GM21367 (cell line): ENCODE measurements around the gene SPTLC3.
A peak's percentile ranks its signal among the peaks of the same experiment; 100 is the strongest.

Source experiments
- ATAC-seq: cut with Tn5 transposase; IDR thresholded peaks from one replicate; pipeline ENCODE4 v1.9.1; 2021; ENCODE audit not compliant: unreplicated experiment

The SPTLC3 gene

DNA sequence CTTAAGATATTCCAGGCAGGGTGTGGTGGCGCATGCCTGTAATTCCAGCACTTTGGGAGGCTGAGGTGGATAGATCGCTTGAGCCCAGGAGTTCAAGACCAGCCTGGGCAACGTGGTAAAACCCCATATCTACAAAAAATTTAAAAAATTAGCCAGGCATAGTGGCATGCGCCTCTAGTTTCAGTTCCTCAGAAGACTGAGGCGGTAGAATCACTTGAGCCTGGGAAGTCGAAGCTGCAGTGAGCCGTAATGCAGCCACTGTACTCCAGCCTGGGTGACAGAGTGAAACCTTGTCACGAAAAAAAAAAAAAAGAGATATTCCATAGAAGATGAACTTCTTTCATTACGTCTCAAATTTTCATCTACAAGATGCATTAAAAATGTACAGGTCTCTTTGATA is 165.6 kb downstream of the SPTLC3 start:
- peak; percentile 73 for ATAC-seq

DNA sequence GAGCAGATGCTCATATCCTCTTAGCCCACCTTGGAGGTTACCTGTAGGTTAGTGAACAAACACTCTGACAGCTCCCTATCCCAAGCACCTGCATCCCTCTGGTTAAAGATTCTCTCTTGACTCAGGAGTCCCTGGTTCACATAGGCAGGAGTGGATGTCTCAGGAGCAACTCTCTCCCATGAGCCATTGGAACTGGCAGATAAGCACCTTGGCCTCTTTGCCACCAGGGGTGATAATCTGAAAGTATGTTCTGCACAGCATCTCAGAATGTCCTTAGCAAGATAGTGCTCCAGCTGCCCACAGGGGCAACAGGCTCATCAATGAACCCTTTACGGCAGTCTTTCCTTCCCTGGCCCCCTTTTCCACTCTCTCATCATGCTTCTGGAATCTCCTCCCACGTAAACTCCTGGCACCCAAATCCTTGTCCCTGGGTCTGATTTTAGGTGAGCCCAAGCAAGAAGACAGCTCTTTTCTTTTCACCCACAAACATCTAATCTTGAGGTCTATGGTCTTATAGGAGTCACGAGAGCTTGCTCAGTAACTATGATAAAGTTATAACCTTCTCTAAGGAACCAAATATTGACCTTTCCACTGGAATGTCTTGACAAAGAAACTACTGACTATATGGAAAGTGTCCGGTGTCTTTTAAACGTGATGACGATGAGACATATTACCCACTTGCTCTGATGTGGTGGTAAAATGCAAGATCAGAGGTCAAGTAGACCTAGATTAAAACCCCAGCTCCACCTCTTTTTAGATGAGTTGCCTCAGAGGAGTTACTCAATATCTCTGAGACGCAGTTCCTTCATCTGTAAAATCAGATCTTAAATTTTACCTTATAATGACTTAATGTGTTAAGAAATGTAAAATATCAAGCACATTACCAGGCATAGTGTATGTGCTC is 172.5 kb downstream of the SPTLC3 start:
- ATAC-seq: no peak

DNA sequence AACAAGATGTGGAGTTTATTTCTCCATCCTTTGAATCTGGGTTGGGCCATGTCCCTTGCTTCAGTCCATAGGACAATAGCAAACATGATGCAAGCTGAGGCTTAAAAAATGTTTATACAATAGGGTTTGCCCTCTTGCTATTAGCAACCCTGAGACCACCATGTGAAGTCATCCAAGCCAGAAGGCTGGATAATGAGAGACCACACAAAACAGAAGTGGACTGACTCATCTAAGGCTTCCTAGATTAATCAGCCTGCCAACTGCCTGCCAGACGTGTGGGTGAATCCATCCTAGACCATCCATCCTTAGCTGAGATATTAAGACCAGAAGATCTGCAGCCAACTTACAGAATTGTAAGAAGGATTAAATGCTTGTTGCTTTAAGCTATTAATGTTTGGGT is 174.2 kb downstream of the SPTLC3 start:
- ATAC-seq: no peak

DNA sequence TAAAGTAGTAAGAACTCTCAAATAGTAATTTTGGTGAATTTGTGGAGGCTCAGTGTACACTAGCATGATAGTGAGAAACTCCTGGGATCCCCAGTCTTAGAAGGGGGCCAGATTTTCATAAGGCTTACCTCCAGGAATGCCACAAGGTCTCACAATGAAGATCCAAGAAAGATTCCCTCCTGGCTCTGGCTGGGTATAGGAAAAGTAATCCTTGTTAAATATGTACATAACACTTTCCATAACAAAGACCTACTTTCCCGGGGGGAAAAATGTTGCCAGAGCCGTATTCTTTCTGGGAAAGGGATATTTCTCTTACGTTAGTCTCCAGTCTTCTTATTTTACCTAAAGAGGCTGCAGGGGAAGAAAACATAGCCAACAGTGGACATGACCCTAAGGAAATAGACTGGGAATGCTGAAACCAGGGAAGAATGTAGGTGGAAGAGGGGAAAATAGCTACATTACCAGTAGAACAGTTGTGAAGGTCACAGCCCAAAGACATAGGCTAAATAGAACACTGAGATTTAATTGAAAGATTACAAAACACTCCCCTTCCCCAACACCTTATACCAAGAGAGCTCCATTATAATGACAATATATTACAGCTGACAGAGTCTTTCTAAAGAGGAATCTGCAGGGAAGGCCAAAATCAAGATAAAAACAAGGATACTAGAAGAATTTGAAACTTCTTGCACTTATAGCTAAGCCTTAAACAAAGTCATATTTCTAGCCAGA is 177.4 kb downstream of the SPTLC3 start:
- ATAC-seq: no peak

DNA sequence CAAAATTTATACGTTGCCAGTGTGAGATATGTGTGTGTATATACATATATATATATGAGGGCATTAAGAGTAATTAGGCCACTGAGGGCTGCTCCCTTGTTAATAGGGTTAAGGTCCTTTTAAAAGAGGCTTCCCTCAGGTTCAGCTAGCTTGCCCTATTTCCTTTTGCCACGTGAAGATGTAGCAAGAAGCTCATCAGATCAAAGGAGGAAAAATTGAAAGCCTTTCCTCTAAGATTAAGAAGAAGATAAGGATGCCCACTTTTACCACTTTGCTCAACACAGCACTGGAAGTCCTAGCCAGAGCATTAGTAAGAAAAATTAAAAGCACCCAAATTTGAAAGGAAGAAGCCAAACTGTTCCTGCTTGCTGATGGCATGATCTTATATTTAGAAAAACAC is 179.1 kb downstream of the SPTLC3 start:
- ATAC-seq: no peak

DNA sequence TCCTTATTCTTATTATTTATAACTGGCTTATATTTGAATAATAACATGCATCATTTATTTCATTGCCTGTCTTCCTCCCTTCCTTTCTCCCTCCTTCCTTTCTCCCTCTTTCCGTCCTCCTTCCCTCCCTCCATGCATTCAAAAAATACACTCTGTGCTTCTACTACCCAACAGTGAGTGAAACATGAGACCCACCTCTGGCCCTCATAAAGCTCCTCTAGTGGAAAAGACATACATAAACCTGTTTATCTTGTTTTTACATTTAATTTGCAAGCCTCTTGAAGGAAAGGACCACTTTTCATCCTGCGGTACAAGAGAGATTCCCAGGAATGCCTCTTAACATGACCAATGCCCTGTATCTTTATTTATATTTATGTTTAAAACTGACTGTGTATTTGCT is 190.5 kb downstream of the SPTLC3 start:
- no peak for ATAC-seq

DNA sequence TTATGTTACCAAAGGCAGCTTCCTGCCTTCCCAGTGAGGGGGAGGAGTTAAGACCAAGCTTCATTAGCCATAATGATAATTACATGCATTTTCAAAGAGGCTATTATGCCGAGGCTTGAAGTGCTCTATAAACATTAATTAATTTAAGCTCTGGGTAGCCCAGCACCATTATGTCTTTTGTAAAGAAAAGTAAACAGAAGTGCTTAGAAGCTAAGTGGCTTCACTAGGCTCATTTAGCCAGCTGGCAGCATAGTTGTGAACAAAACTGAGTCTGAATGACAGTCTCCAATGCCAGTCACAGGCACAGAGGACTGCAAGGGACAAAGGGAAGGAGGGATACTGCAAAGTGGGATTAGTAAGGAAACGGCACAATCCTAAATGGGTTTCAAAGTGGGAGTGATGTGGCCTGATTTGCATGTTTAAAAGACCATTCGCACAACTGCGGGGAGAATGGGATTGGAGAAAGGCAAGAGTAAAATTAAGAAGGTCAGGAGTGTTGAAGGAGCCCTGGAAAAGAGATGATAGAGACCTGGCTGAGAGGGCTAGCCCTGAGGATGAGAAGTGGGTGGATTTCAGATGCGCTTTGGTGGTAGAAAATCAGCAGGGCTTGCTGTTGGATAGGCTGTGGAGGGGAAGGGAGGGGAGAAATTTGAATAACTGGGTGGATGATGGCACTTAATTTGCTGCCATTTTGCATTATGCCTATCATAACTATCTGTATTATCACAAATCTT is 192.2 kb downstream of the SPTLC3 start:
- ATAC-seq: no peak

DNA sequence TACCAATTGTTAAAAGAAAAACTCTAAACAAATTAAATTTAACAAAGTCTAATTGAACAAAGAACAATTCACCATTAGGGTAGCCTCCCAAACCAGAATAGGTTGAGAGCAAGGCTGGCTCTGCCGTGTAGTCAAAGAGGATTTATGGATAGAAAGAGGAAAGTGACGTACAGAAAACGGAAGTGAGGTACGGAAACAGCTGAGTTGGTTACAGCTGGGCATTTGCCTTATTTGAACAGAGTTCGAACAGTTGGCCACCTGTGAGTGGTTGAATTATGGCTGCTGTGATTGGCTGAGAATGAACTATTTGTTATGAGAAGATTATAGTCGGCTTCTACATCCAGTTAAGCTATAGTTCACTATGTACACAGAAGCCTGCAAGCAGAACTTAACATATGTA is 193.8 kb downstream of the SPTLC3 start:
- ATAC-seq: no peak

DNA sequence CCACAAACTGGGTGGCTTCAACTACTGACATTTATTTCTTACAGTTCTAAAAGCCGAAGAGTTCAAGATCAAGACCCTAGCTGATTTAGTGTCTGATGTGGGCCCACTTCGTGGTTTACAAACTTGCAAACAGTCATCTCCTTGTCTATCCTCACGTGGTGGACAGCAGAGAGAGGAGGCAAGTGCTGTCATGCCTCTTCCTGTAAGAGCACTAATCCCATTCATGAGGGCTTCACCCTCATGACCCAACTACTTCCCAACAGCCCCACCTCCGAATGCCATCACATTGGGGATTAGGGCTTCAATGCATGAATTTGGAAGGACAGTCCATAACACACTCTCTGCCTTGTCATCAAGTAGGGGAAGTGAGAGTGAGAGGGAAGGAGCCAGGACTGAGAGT is 196.7 kb downstream of the SPTLC3 start:
- ATAC-seq: no peak

DNA sequence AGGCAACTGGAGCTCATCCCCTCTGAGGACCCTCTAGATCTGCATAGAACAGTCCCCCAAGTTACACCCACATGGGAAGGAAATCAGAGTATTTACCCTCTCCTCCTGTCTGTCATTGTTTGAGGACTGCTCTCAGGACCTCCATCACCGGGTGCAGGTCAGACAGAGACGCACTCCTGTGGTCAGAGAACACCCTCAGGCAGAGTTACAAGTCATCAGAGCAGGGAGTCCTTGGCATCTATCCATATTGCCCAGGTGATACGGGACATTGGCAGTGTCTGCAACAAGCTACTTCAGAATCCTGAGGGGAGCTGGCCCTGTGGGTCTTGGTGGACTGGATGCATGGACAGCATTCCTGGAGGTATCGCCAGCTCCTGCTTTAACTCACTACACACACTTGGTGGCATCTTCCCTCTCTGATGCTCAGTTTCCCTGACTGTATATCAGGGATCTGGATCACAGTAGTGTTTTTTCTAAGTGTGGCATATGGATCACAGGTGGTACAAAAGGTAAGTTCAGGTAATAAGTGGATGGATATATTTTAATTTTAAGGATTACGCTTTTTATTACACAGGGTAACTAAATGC is 197.2 kb downstream of the SPTLC3 start:
- ATAC-seq: no peak

DNA sequence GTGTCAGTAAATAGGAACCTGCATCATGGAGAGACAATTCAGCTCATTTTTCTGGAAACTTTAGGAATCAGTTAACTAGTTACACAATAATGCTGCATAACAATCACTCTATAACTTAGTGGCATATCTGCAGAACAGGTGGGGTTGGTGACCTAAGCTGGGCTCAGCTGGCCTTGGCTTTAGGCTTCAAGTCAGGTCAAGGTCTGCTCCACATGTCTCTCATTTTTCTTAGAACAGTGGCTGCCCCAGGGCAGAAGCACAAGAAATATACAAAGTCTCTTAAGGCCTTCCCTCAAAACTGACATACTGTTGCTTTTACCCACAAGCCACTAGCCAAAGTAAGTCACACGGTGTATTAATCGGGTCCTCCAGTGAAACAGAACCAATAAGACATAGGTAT is 198.2 kb downstream of the SPTLC3 start:
- no peak for ATAC-seq

DNA sequence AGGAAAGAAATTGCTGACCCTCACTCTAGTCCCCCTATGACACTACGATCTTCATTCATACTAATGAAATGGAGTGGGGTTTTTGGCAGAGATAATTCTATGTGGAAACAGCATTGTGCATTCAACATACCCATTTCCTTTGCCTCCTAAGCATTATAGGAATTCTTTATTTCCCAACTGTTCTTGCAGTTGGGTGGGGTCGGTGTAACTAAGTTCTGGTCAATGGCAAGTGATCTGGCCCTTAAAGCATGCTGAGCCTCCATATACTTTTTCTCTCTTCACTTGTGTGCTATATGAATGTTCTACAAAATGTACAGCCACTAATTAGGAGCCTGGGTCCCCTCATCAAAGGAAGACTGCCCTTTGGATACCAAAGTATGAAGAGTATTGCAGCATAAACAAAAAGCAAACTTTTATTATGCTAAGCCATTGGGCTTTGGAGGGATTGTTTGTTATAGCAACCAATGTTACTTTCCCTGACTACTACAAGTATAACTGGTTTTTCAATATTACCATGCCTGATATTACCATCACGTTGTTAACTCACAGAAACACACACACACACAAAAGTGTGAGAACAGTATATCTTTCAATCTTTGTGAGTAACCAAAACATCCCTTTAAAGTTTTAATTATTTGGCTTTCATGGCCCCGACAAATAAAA is 203.3 kb downstream of the SPTLC3 start:
- ATAC-seq: no peak

DNA sequence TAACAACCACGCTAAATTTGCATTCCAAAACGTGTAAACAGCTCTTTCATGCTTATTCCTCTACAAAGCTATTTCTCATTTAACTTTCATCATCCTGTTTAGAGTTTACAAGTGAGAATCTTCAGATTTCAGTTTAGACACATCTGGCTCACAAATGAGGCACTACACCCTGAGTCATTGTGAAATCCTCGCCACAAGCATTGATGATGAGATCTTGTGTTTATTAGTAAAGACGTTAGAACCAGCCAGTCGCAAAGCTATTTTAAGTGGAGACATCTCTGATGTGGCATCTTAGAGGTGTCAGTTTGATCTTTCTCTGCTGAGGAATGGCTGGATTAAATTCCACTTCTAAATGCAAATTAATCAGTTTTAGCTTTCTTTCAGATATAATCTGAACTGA is 204.0 kb downstream of the SPTLC3 start:
- no peak for ATAC-seq

DNA sequence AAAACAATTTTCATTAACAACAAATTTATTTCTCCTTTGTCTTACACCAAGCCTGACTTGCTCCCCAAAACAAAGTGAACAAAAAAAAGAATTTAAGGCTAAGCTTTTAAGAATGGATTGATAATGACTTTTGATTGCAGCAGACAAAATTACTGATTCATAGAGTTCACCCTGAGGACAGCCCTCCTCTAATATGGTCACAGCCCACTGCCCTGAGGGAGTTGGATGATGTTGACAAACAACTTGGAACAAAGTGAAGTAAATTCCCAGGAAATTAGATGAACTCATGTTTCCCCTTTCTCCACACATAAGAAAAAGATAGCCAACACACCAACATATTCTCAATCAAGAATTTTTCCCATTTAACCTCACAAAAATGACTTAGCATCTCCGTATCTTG is 204.6 kb downstream of the SPTLC3 start:
- ATAC-seq: no peak

DNA sequence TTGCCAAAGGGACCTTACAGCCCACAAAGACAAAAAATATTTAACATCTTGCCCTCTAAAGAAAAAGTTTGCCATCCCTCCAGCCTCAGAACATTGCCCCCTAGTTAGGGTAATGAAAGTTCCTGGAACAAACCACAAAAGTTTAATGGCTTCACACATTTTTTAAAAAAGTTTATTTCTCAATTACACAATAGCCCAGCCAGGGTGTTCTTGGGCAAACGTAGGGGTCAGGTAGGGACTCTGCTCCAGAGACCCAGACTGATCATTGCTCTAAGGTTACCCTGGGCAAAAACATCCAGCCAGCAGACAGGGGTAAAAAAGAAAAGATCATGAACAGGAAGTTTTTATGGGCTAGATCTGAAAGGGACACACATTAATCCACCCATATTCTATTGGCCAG is 207.8 kb downstream of the SPTLC3 start:
- no peak for ATAC-seq
